Measurements from ENCODE around the gene FAM227A. TPM values are rescaled to one million over a fixed set of nuclear protein-coding genes. Genes with fewer than 3 reads are reported as not detected.
A peak's percentile ranks its signal among the peaks of the same experiment; 100 is the strongest.
"Not testable (repeated sequence)": the region's sequence is repeated elsewhere in the genome, so short reads cannot be mapped to it uniquely, and the experiment has no call there.

Gene FAM227A
- total RNA-seq, 2 experiments from 2014 or later: 0.35 to 0.36 TPM

DNA sequence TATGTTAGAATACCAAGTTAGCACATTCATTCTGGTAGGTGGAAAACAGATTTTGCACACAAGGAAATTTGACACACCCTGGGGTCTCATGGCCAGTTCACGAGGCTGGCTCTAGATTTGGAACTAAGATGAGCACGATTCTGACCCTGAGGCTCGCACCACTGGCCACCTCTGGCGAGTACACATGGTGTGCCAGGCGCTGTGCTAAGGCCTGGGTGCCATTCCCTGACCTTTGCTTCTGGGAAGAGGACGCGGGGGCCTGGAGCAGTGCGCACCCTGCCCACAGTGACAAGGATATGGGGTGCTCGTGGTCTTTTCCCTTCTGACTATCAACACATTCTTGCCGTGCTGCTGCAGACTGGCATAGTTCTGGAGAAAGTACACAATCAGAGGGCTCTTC is 56.7 kb downstream of the FAM227A start:
- H3K4me3 Mint-ChIP-seq: no peak overlapping the region
- no peaks in the 10 kb centered on the region for H3K4me1 Mint-ChIP-seq (ENCODE audit: low read depth)
- H3K27ac Mint-ChIP-seq: no peak overlapping the region
- intact Hi-C loops (cut with micrococcal nuclease): no loop called here
- H3K36me3 Mint-ChIP-seq (ENCODE audit: low read depth): no peaks in the 10 kb centered on the region
- H3K27me3 Mint-ChIP-seq (ENCODE audit: low read depth): no peaks in the 10 kb centered on the region
- CTCF ChIA-PET: no interaction called here
- DNase-seq: no peak
- no peaks in the 10 kb centered on the region for H3K9me3 Mint-ChIP-seq

DNA sequence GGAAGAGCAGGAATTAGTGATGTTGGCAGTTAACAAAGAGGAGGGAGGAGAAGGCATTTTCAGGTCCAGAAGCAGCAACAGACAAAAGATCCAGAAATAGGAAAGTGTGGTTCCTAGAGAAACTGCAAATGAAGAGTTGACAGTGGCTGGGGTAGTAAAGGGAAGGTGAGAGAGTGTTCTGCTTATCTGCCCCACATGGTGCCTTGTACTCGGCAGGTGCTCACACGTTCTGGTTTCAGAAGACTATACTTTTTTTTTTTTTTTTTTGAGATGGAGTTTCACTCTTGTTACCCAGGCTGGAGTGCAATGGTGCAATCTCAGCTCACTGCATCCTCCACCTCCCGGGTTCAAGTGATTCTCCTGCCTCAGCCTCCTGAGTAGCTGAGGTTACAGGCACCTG is 73.3 kb downstream of the FAM227A start:
- H3K4me1 Mint-ChIP-seq (ENCODE audit: low read depth); H3K27ac Mint-ChIP-seq; H3K36me3 Mint-ChIP-seq (ENCODE audit: low read depth); H3K4me3 Mint-ChIP-seq; H3K9me3 Mint-ChIP-seq; DNase-seq; intact Hi-C loops (cut with micrococcal nuclease); H3K27me3 Mint-ChIP-seq (ENCODE audit: low read depth): not testable (repeated sequence)
- CTCF ChIA-PET: interaction anchor here (0.6 kb wide), 1 partner anchor 91 kb away, joined by 4 read pairs; no protein-coding TSS in a partner anchor

DNA sequence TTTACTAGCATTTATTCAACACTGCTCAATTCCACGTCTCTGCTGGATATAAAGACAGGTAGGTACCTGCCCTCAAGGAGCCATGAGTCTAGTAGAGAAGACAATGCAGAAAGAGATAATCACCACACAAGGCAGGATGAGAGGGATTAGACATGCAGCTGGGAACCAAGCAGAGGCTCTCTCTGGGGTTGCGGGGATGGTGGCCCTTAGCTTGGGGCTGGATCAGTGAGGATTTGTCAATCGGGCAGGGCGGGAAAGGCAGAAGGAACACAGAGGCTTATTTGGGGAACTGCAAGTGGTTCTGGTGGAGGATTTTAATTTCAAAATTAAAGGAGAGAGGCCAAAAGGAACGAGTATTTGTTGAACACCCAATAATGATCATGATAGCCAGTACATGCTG is 77.7 kb downstream of the FAM227A start:
- Mint-ChIP-seq H3K27ac (no peak overlapping the region), H3K4me1 (ENCODE audit: low read depth) (no peaks in the 10 kb centered on the region), H3K9me3 (no peaks in the 10 kb centered on the region), H3K36me3 (ENCODE audit: low read depth) (no peaks in the 10 kb centered on the region), H3K4me3 (no peak overlapping the region), H3K27me3 (ENCODE audit: low read depth) (no peaks in the 10 kb centered on the region)
- CTCF ChIA-PET: no interaction called here
- intact Hi-C loops (cut with micrococcal nuclease): no loop called here
- DNase-seq: no peak

DNA sequence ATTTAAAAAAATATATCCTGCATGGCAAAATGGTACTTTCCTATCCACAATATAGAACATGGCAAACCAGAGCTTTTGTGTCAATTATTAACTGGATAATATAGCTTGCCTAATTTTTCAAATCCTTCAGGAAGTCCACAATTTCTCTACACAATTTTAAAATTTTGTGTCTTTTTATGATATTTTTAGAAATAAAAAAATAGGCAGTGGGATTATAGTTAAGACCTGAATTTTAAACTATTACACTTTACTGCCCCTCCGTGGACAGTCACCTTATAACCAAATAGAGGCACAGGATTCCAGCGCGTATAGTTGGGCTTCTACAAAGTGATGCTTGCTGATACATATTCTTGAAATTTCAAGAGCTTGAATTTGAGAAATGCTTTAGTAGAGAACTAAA is 84.1 kb downstream of the FAM227A start:
- peaks cover 11% of the 10 kb centered on the region for H3K4me1 Mint-ChIP-seq (ENCODE audit: low read depth)
- peak; percentile 66 for DNase-seq
- no peak overlapping the region for H3K27ac Mint-ChIP-seq
- CTCF ChIA-PET: interaction anchor here (0.6 to 3.7 kb wide), 11 partner anchors 12 to 520 kb away, joined by 3 to 17 read pairs (median 4); no protein-coding TSS in a partner anchor
- no peaks in the 10 kb centered on the region for H3K9me3 Mint-ChIP-seq
- H3K27me3 Mint-ChIP-seq (ENCODE audit: low read depth): no peaks in the 10 kb centered on the region
- intact Hi-C loops (cut with micrococcal nuclease): loop anchor here (1.0 to 5.0 kb wide), 3 partner anchors 175 to 520 kb away; no protein-coding TSS in a partner anchor
- H3K36me3 Mint-ChIP-seq (ENCODE audit: low read depth): peaks cover 3% of the 10 kb centered on the region
- no peak overlapping the region for H3K4me3 Mint-ChIP-seq

DNA sequence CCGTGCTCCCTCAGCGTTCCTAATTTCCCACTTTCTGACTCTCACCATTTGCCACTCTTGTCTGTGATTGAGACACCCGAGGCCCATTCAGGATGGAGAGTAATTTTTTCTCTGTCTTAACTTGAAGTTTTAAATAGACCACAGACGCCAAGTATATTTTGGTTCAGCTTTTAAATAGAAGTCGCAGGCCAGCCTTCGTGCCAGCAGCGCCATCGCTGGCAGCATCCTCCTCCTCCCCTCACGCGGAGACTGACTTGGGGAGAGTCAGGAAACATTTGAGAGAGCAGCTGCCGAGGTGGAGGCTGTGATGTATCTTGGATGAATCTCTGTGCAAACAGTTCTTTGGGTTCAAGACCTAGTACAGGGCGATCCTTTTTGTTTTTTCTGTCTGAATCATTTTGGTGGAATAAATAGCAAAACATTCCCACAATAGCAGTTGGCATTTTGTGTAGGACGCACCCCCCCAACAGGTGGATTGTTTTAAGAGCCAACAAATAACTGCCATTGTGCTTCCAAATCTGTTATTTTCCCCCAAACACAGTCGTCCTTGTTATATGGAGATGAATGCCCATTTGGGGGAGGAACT is 85.3 kb downstream of the FAM227A start:
- Mint-ChIP-seq H3K9me3 (no peaks in the 10 kb centered on the region), H3K27ac (peak overlapping the region; percentile 82), H3K27me3 (ENCODE audit: low read depth) (no peaks in the 10 kb centered on the region), H3K36me3 (ENCODE audit: low read depth) (peaks cover 3% of the 10 kb centered on the region), H3K4me1 (ENCODE audit: low read depth) (peaks cover 11% of the 10 kb centered on the region), H3K4me3 (peak overlapping the region; percentile 81)
- CTCF ChIA-PET: interaction anchor here (0.8 to 3.7 kb wide), 11 partner anchors 60 to 519 kb away, joined by 3 to 17 read pairs (median 4); no protein-coding TSS in a partner anchor
- peak; percentile 68 for DNase-seq
- intact Hi-C loops (cut with micrococcal nuclease): loop anchor here (1.0 to 5.0 kb wide), 8 partner anchors 40 to 254 kb away; partner anchors contain the start of genes CBY1, CSNK1E, DDX17 and FAM227A

DNA sequence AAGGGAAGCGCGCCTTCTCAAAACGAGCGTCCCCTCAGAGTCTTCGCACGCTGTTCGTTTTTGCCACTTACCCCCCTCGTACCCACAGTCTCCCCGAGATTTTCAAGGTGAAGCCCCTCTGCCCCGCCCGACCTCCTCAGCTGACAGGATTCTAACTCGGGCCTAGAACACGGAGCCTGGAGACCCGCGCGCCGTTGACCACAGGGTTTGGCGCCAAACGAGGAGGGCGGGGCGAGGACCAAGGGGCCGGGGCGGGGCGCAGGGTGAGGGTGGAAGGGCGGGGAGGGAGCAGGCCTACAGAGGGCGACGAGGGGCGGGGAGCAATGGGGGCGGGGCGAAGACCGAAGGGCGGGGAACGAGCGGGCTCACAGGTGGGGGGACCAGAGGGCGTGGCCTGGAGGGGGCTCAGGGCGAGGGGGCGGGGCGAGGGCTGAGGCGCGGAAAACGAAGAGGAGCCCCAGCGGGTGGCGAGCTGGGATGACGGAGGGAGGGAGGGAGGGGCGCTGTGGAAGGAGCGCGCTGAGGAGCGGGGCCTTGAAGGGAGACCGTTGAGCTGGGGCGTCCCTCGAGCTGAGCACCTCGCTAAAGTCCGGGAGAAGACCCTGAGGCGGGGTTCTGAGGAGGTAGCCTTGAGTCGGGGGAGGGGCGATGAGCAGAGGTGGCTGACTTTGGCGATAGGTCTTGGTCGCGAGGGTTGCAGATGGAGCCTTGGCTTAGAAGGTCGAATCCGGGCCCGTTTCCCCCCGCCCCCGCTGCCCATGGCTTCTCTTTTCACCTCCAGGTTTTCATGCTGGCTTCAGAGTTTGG is 86.0 kb downstream of the FAM227A start, which contains the start of gene DMC1:
TSS of gene DMC1 (minus strand) at position 212 of the 807 bp plus-strand sequence. CDS start 1,927 bp downstream, outside the sequence.
- no peaks in the 10 kb centered on the region for H3K9me3 Mint-ChIP-seq
- DNase-seq: peak; percentile 99
- CTCF ChIA-PET: interaction anchor here (0.8 to 3.7 kb wide), 8 partner anchors 59 to 518 kb away, joined by 3 to 17 read pairs (median 6); no protein-coding TSS in a partner anchor
- H3K4me1 Mint-ChIP-seq (ENCODE audit: low read depth): peaks cover 11% of the 10 kb centered on the region
- H3K27me3 Mint-ChIP-seq (ENCODE audit: low read depth): no peaks in the 10 kb centered on the region
- peak within 1 kb of the TSS; percentile 95 for H3K27ac Mint-ChIP-seq
- intact Hi-C loops (cut with micrococcal nuclease): loop anchor here (1.0 to 5.0 kb wide), 8 partner anchors 39 to 253 kb away; partner anchors contain the start of genes CBY1, CSNK1E, DDX17 and FAM227A
- peaks cover 3% of the 10 kb centered on the region for H3K36me3 Mint-ChIP-seq (ENCODE audit: low read depth)
- H3K4me3 Mint-ChIP-seq: peak within 1 kb of the TSS; percentile 81

DNA sequence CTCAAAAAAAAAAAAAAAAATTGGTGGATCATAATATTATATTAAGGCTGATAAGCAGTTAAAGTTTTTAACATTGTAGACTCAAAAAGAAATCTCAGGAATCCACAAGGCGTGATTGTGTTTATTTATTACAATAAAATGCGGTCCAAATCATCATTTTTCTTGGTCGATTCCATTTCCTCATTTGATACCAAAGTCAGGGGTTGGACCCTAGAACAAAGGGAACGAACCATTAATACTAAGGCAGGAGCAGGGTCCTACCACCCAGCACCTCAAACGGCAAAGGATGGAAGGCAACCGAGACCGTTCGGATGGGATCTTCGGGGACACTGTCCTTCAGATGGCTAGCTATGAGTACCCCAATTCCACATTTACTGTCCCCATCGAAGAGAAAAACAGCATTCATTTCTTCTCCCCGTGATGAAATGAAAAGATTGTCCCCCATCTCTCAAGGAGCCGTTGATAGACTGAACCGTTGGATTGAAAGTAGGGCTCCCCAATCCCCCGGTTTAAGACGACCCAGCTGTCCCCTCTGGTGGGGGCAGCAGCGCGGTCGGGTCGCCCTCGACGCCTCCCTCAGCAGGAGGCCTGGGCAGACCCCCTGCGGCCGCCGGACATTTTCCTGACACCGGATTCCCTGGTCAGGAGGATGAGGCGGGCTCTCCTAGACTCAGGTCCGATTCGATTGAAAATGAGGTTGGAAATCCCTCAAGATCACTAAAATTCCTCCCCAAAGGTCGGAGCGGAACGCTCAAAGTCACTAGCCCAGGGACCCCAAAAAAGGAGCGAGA is 86.8 kb downstream of the FAM227A start:
- intact Hi-C loops (cut with micrococcal nuclease): no loop called here
- Mint-ChIP-seq H3K4me1 (ENCODE audit: low read depth) (peaks cover 11% of the 10 kb centered on the region), H3K27me3 (ENCODE audit: low read depth) (no peaks in the 10 kb centered on the region), H3K4me3 (peak overlapping the region; percentile 81), H3K27ac (peak overlapping the region; percentile 95), H3K36me3 (ENCODE audit: low read depth) (peaks cover 3% of the 10 kb centered on the region), H3K9me3 (no peaks in the 10 kb centered on the region)
- CTCF ChIA-PET: interaction anchor here (2.4 kb wide), 1 partner anchor 156 kb away, joined by 9 read pairs; no protein-coding TSS in a partner anchor
- DNase-seq: peak; percentile 21

DNA sequence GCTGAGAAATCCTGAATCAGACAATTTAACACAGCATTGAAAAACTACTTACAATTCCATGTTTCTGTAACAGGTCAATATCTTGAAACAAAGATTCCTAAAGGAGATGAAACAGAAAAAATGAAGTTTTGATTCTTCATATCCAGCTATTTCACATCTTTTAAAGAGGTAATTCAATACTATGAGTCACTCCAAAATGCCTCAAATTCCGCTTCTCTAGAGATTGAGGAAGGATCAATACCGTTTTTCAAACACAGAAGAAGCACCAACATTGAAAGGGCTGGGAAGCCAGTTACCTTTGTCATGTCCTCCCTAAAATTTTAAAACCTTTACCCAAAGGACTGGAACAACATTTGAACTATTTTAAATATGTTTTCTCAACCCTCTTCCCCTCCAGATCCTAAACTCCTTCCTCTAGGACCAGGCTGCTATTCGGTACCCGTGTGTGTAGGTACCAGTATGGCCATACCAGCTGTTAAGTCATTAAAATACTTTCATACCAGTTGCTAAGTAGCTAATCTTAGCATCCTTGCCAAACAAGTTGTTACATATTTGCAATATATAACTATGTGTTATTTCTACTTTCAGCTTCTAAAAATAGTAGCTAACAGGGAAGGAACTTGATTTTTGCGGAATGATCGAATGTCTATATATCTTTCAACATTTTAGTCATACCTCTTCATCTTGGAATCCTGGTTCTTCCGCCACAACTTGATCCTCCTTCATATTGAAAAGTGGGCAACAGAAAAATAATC is 88.5 kb downstream of the FAM227A start:
- Mint-ChIP-seq H3K27me3 (ENCODE audit: low read depth) (no peaks in the 10 kb centered on the region), H3K4me1 (ENCODE audit: low read depth) (peaks cover 11% of the 10 kb centered on the region), H3K36me3 (ENCODE audit: low read depth) (peaks cover 3% of the 10 kb centered on the region), H3K4me3 (no peak overlapping the region), H3K9me3 (no peaks in the 10 kb centered on the region), H3K27ac (no peak overlapping the region)
- CTCF ChIA-PET: interaction anchor here (2.4 kb wide), 1 partner anchor 154 kb away, joined by 9 read pairs; no protein-coding TSS in a partner anchor
- no peak for DNase-seq
- intact Hi-C loops (cut with micrococcal nuclease): no loop called here

DNA sequence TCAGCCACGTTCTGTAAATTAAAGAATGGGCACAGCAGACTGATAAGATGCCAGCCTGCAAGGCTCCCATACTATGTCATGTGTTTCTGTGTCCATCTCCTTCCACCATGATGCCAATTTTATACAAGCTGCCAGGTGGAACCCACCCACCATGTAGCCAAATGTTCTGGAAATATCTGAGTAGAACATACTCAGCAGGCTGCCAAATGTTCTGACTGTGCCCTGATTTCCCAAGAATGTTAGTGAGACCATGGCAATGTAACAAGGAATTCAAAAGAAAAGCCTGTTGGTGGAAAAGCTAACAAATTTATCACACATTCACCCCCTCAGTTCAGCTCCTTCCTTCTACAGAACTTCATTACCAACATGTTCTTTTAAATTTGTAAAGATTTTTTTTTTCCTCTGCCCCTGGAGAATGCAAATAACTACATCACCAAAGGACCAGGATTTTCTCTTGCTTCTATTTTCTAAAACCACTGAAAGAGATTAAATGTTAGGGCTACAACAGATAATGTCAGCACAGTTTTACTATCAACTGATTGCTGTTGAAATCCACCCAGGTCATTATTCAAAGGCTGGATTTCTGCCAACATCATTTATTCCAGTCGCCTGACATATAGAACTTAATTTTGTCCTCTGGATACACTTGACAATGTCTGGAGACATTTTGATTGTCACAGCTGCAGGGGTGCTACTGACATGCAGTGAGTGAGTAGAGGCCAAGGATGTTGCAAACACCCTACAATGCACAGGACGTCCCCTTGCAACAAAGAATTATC is 89.3 kb downstream of the FAM227A start:
- Mint-ChIP-seq H3K4me1 (ENCODE audit: low read depth) (peaks cover 11% of the 10 kb centered on the region), H3K27me3 (ENCODE audit: low read depth) (no peaks in the 10 kb centered on the region), H3K9me3 (no peaks in the 10 kb centered on the region), H3K4me3 (no peak overlapping the region), H3K36me3 (ENCODE audit: low read depth) (peaks cover 3% of the 10 kb centered on the region), H3K27ac (no peak overlapping the region)
- CTCF ChIA-PET: no interaction called here
- intact Hi-C loops (cut with micrococcal nuclease): no loop called here
- DNase-seq: no peak

DNA sequence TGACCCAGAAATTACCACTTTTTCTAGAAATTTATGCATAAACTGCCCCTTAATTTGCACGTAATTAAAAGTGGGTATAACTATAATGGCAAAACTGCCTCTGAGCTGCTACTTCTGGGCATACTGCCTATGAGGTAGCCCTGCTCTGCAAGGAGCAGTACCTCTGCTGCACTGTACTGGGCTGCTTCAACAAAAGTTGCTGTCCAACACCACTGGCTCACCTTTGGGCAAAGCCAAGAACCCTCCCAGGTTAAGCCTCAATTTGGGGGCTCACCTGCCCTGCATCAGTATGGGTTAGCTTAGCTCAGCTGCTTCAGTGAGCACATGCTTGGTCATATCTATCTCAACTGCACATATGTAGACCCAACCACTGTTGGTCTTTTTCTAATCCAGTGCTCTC is 90.8 kb downstream of the FAM227A start:
- no peaks in the 10 kb centered on the region for H3K4me1 Mint-ChIP-seq (ENCODE audit: low read depth)
- intact Hi-C loops (cut with micrococcal nuclease): no loop called here
- H3K36me3 Mint-ChIP-seq (ENCODE audit: low read depth): peaks cover 8% of the 10 kb centered on the region
- H3K9me3 Mint-ChIP-seq: no peaks in the 10 kb centered on the region
- no peaks in the 10 kb centered on the region for H3K27me3 Mint-ChIP-seq (ENCODE audit: low read depth)
- no peak overlapping the region for H3K4me3 Mint-ChIP-seq
- no peak for DNase-seq
- CTCF ChIA-PET: no interaction called here
- H3K27ac Mint-ChIP-seq: no peak overlapping the region

DNA sequence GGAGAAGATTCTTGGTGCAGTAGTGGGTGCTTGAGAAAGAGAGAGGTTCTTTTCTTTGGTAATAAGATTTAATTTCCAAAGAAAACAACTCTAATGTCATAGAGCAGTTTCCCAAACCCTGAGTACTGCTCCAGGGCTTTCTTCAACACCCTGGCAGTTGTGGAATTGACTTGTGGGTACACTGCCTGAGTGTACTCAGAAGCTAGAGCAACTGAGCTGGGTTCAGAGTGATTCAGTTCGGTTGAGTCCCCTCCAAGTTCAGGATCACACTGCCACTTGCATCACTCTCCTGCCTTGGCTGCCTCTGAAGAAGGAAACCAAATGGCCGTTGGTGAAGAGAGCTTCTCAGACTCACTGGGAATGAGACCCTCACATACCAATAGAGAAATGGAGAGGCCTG is 91.5 kb downstream of the FAM227A start:
- no peaks in the 10 kb centered on the region for H3K27me3 Mint-ChIP-seq (ENCODE audit: low read depth)
- CTCF ChIA-PET: no interaction called here
- H3K36me3 Mint-ChIP-seq (ENCODE audit: low read depth): peaks cover 10% of the 10 kb centered on the region
- no peak overlapping the region for H3K27ac Mint-ChIP-seq
- no peak overlapping the region for H3K4me3 Mint-ChIP-seq
- no peak for DNase-seq
- no peaks in the 10 kb centered on the region for H3K9me3 Mint-ChIP-seq
- H3K4me1 Mint-ChIP-seq (ENCODE audit: low read depth): no peaks in the 10 kb centered on the region
- intact Hi-C loops (cut with micrococcal nuclease): no loop called here
